Colonic mucosa (tissue), 4 donors: ENCODE data around the gene LRRC1. TPM values are rescaled to one million over a fixed set of nuclear protein-coding genes. Genes with fewer than 3 reads are reported as not detected.
A peak's percentile ranks its signal among the peaks of the same experiment; 100 is the strongest.

Source experiments
- DNase-seq: peaks from one replicate; pipeline ENCODE4 v3.0.0-alpha.2; 2020
- H3K27ac ChIP-seq: fragments of 200-600 bp; one replicate; pipeline ENCODE4 v1.8.0; 2021
- H3K27me3 ChIP-seq: fragments of 200-600 bp; one replicate; pipeline ENCODE4 v1.8.0; 2021
- H3K36me3 ChIP-seq: fragments of 200-600 bp; one replicate; pipeline ENCODE4 v1.8.0; 2021
- H3K4me1 ChIP-seq: fragments of 200-600 bp; one replicate; pipeline ENCODE4 v1.8.0; 2021; ENCODE audit warnings: mild to moderate bottlenecking
- H3K4me3 ChIP-seq: fragments of 200-600 bp; one replicate; pipeline ENCODE4 v1.8.0; 2021
- H3K9ac ChIP-seq, 2 donors: one replicate each; pipeline ENCODE4 v1.7.0; 2013; ENCODE audit warnings: control low read depth in 2 of 2, low read depth in 2 of 2, low read length in 2 of 2
- H3K9me3 ChIP-seq: fragments of 200-600 bp; one replicate; pipeline ENCODE4 v1.8.0; 2021
- intact Hi-C: fragments of 100-400 bp; cut with DNase I; formaldehyde crosslinking; loops from one replicate; pipeline ENCODE4 v1.14.1; 2022
- total RNA-seq, 2 donors: library from RNA; stranded (reverse); fragmentation: NEBNext Ultra II Directional in 1 of 2; extraction: Animal tissue kit (Norgen Biotek cat#: 25700) in 1 of 2; gene quantifications; one replicate each; pipeline ENCODE4 v1.2.1, GENCODE V29; 2021
- TF ChIP-seq, protein P1 (sequence below): fragments of 200-600 bp; IDR thresholded peaks from one replicate; pipeline ENCODE4 v1.8.0; 2022; ENCODE audit warnings: antibody characterized with exemption, mild to moderate bottlenecking
- donor health status: healthy.
- donor health status: DM: no; HTN: no; CAD: no.
- donor health status: DM: no; HTN: no; CAD: no.

Gene LRRC1
- total RNA-seq, 2 donors from 2014 or later = 49.6 to 72.9 TPM

DNA sequence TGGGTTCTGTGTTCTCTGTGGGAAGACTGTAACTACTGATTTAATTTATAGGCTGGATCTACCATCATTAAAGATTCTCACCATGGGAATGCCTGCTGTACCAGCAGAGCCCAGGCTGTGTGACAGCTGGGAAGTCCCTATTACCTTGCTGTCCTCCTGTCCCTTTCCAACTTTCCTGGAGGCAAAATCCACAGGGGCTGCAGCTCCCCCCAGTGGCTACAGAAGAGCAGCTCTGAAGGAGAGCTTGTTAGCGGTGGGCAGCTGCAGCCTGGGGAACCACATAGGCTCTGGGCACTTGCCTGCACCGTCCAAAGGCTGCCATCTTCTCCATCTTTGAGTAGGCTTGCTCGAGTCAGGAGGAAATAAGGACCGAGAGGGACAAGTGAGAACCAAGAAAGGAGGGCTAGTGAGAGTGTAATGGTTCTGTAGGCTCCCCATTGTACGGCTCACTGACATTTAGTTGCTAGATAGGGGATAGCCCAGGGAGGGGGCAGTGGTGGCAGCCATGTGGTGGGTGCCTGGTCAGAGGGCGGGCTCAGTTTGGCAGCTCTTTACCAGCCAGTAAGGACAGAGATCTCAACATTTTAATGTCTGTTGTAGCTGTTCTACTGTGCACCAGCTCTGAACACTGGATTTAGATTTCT is 161.4 kb downstream of the LRRC1 start:
- intact Hi-C loops = loop anchor here (5.0 to 10.0 kb wide), 2 partner anchors 224 to 461 kb away; no protein-coding TSS in a partner anchor
- DNase-seq = peak; percentile 77
- Histone ChIP-seq H3K27ac (no peak overlapping the region), H3K9ac (no peak overlapping the region), H3K4me1 (no peaks in the 10 kb centered on the region), H3K27me3 (no peaks in the 10 kb centered on the region), H3K9me3 (no peaks in the 10 kb centered on the region), H3K4me3 (no peak overlapping the region), H3K36me3 (no peaks in the 10 kb centered on the region)
- TF ChIP-seq, protein P1, sequence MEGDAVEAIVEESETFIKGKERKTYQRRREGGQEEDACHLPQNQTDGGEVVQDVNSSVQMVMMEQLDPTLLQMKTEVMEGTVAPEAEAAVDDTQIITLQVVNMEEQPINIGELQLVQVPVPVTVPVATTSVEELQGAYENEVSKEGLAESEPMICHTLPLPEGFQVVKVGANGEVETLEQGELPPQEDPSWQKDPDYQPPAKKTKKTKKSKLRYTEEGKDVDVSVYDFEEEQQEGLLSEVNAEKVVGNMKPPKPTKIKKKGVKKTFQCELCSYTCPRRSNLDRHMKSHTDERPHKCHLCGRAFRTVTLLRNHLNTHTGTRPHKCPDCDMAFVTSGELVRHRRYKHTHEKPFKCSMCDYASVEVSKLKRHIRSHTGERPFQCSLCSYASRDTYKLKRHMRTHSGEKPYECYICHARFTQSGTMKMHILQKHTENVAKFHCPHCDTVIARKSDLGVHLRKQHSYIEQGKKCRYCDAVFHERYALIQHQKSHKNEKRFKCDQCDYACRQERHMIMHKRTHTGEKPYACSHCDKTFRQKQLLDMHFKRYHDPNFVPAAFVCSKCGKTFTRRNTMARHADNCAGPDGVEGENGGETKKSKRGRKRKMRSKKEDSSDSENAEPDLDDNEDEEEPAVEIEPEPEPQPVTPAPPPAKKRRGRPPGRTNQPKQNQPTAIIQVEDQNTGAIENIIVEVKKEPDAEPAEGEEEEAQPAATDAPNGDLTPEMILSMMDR = peak; percentile 68

DNA sequence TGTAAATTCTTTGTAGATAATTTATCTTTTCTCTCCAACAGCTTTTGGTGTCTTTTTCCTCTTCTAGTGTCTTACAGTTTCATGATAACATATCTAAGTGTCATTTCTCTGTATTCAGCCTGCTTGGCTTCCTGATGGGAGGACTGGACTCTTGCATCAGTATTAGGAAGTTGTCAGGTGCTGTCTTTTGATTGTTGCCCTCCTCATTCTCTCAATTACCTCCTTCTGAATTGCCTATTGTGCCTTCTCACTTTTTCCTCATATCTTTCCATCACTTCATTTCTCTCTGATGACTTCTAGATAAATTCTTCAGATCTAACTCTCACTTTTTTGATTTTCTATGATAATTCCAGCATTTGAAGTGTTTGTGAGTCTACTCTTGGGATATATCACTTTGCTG is 162.0 kb downstream of the LRRC1 start:
- TF ChIP-seq, protein P1 = no peak
- Histone ChIP-seq H3K9me3 (no peaks in the 10 kb centered on the region), H3K4me3 (no peak overlapping the region), H3K27me3 (no peaks in the 10 kb centered on the region), H3K9ac (no peak overlapping the region), H3K36me3 (no peaks in the 10 kb centered on the region), H3K27ac (no peak overlapping the region), H3K4me1 (no peaks in the 10 kb centered on the region)
- DNase-seq = no peak
- intact Hi-C loops = loop anchor here (1.0 to 10.0 kb wide), 3 partner anchors 163 to 462 kb away; no protein-coding TSS in a partner anchor

DNA sequence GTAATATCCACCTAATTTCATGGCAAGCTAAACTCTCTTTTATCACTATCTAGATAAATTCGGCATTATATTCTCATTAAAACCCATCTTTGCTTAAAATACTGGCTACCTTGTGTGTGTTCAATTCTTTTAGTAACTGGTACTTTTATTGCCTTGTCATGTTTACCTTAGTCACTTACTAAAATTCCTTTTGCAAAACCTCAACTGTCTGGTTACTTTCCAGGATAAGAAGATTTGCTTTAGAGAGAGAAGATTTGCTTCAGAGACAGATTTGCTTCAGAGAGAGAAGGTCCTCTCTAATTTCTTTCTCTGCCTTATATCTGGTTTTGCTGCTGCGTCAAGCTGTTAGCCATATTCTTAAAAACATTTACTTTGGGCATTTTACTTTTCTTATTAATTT is 164.9 kb downstream of the LRRC1 start:
- no peak overlapping the region for H3K27ac ChIP-seq
- DNase-seq = no peak
- no peak overlapping the region for H3K9ac ChIP-seq
- H3K27me3 ChIP-seq = no peaks in the 10 kb centered on the region
- no peaks in the 10 kb centered on the region for H3K9me3 ChIP-seq
- TF ChIP-seq, protein P1 = no peak
- intact Hi-C loops = loop anchor here (5.0 to 10.0 kb wide), 2 partner anchors 227 to 465 kb away; no protein-coding TSS in a partner anchor
- no peak overlapping the region for H3K4me3 ChIP-seq
- no peaks in the 10 kb centered on the region for H3K4me1 ChIP-seq
- no peaks in the 10 kb centered on the region for H3K36me3 ChIP-seq

DNA sequence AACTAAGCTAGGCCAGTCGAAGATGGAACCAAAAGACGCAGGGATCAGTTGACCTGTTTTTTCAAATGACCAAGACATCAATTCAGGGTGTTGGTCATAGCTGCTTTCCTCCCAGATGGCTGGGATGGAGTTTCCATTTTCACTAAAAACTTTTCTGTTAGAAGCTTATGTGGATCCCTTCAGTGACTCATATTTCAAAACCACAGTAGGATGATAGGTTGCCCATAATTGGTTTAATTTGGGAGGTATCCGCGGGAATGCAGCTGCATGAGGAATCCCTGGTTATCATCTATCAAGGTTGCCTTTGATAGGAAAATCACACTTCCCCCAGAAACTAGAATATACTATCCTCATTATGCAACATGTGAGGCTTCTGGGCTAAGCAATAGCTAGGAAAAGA is 165.5 kb downstream of the LRRC1 start:
- Histone ChIP-seq H3K9ac (no peak overlapping the region), H3K27me3 (no peaks in the 10 kb centered on the region), H3K4me3 (no peak overlapping the region), H3K27ac (no peak overlapping the region), H3K36me3 (no peaks in the 10 kb centered on the region), H3K4me1 (no peaks in the 10 kb centered on the region), H3K9me3 (no peaks in the 10 kb centered on the region)
- intact Hi-C loops = no loop called here
- DNase-seq = no peak
- TF ChIP-seq, protein P1 = no peak

DNA sequence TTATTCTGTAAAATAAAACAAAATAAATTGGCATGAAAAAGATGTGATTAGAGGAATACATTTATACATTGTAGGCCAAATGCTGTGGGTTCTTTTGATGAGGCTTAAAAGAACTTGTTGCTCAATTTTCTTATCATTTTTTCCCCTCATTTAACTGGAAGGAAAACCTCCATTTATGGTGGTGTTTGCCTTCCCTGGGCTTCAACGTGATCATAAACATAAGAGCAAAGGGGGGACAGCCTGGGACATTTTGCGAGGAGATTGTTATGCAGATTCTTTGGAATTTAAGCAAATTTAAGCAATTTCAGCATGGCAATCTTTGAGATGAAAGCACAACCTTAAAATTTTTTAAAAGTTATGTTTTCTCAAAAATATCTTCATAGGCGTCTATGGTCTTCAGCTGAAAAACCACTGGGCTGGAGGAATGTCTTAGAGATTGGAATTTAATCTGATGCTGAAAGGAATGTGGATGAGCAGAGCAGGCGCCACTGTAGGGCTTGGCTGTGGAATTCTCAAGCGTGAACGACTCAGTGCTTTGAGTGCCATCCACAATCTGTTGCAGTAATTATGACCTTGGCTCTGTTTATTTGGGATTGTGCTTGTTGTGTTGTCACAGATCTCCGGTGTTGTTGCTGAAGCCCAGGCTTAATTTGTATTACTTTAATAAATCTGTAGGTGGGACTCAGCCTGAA is 167.0 kb downstream of the LRRC1 start:
- intact Hi-C loops = no loop called here
- TF ChIP-seq, protein P1 = no peak
- no peak overlapping the region for H3K4me3 ChIP-seq
- H3K9me3 ChIP-seq = no peaks in the 10 kb centered on the region
- no peaks in the 10 kb centered on the region for H3K27me3 ChIP-seq
- H3K4me1 ChIP-seq = no peaks in the 10 kb centered on the region
- DNase-seq = no peak
- H3K27ac ChIP-seq = no peak overlapping the region
- H3K36me3 ChIP-seq = no peaks in the 10 kb centered on the region
- no peak overlapping the region for H3K9ac ChIP-seq
